Lung (tissue), 12 donors: ENCODE data around the gene MYDGF. TPM values are rescaled to one million over a fixed set of nuclear protein-coding genes. Genes with fewer than 3 reads are reported as not detected.

Source experiments
- ATAC-seq: fragments of 200-7000 bp; cut with Tn5 transposase; one replicate; pipeline ENCODE4 v1.9.1; 2020; ENCODE audit warnings: moderate number of reproducible peaks; ENCODE audit not compliant: insufficient read depth, low FRiP score
- DNase-seq, 3 donors: peaks; one replicate each; pipeline ENCODE4 v3.0.0-alpha.2; 2013 to 2017
- H3K27ac ChIP-seq, 2 donors: one replicate each; pipeline ENCODE4 v1.5.1; 2013; ENCODE audit warnings: mild to moderate bottlenecking in 2 of 2, moderate library complexity in 2 of 2, control low read depth in 1 of 2, inconsistent platforms in 1 of 2, low read depth in 1 of 2, low read length in 1 of 2
- H3K27me3 ChIP-seq, 3 donors: one replicate each; pipeline ENCODE4 v1.5.1; 2013; ENCODE audit warnings: low read length in 2 of 3; ENCODE audit not compliant: control insufficient read depth in 3 of 3, insufficient read depth in 3 of 3
- H3K36me3 ChIP-seq, 4 donors: one replicate each; pipeline ENCODE4 v1.5.1; 2013; ENCODE audit warnings: low read length in 4 of 4, mild to moderate bottlenecking in 1 of 4, moderate library complexity in 1 of 4; ENCODE audit not compliant: control insufficient read depth in 4 of 4, insufficient read depth in 4 of 4
- H3K4me1 ChIP-seq, 5 donors: one replicate each; pipeline ENCODE4 v1.5.1; 2013; ENCODE audit warnings: low read length in 5 of 5, mild to moderate bottlenecking in 2 of 5, moderate library complexity in 1 of 5; ENCODE audit not compliant: control insufficient read depth in 5 of 5, insufficient read depth in 5 of 5
- H3K4me3 ChIP-seq: one replicate; pipeline ENCODE4 v1.5.1; 2013; ENCODE audit warnings: mild to moderate bottlenecking, control low read depth, moderate library complexity
- H3K9ac ChIP-seq, 2 donors: one replicate each; pipeline ENCODE4 v1.5.1; 2013; ENCODE audit warnings: low read length in 2 of 2, control low read depth in 1 of 2; ENCODE audit not compliant: insufficient read depth in 1 of 2
- H3K9me3 ChIP-seq, 4 donors: one replicate each; pipeline ENCODE4 v1.5.1; 2013; ENCODE audit warnings: low read length in 3 of 4, mild to moderate bottlenecking in 1 of 4, moderate library complexity in 1 of 4; ENCODE audit not compliant: control insufficient read depth in 4 of 4, insufficient read depth in 3 of 4
- WGBS, 2 donors: extraction: QIAGEN DNeasy Blood & Tissue Kit; methylation state at CpG; one replicate each; pipeline ENCODE4 v1.1.7; 2013; 5-methylcytosine and 5-hydroxymethylcytosine counted together
- polyA plus RNA-seq, 2 donors: library from polyadenylated mRNA; stranded (reverse); fragments of 200-250 nt; gene quantifications; one replicate each; pipeline ENCODE4 v1.2.1, GENCODE V29; 2013
- total RNA-seq, 2 donors: library from RNA; depleted of rRNA in 1 of 2; stranded (reverse); fragments of >200 nt in 1 of 2; gene quantifications; one replicate each; pipeline ENCODE4 v1.2.1, GENCODE V29; 2014 to 2021
- TF ChIP-seq, protein P1 (sequence below): IDR thresholded peaks from 2 replicates; pipeline ENCODE4 v1.5.1; 2012; ENCODE audit warnings: mild to moderate bottlenecking; ENCODE audit errors: control extremely low read depth, extremely low read depth
- donor health status: control.
- donor health status: control.
- donor health status: Bipolar disorder and iron deficiency.
- donor health status: healthy.
- donor health status: DM: yes; HTN: yes; CAD: no.

Gene MYDGF
- total and polyA plus RNA-seq, 4 donors, result 70.4 to 280 (median 142) TPM

DNA sequence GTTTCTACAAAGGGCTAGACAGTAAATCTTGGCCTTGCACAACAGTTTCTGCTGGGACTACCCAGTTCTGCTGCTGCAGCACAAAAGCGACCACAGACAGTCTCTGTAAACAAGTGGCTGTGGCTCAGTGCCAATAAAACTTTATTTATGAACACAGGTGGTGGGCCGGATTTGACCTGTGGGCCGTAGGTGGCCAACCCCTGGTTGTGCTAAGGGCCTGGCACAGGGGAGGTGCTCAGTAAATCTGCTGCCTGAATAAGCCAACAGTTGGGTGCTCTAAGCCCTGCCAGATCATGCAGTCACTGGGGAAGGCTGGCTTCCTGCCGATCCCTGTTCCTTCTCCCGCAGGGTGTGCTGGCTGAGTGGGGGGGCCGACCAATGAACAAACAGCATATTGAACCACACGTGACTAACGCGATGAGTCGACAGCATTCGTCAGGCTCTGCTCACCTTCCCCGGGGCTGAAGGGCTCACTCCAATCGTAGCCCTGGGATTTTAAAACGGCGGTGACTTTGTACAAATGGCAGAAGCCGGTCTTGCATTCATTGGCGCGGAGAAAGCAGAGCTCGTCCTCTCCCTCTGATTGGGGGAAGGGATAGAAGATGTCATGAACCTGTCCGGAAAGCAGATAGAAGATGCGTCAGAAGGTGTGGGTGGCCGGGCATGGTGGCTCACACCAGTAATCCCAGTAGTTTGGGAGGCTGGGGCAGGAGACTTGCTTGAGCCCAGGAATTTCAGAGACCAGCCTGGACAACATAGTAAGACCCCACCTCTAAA, 24.3 kb upstream of the MYDGF start:
- no peak overlapping the region for H3K9ac ChIP-seq
- ATAC-seq, result no peak
- TF ChIP-seq, protein P1, sequence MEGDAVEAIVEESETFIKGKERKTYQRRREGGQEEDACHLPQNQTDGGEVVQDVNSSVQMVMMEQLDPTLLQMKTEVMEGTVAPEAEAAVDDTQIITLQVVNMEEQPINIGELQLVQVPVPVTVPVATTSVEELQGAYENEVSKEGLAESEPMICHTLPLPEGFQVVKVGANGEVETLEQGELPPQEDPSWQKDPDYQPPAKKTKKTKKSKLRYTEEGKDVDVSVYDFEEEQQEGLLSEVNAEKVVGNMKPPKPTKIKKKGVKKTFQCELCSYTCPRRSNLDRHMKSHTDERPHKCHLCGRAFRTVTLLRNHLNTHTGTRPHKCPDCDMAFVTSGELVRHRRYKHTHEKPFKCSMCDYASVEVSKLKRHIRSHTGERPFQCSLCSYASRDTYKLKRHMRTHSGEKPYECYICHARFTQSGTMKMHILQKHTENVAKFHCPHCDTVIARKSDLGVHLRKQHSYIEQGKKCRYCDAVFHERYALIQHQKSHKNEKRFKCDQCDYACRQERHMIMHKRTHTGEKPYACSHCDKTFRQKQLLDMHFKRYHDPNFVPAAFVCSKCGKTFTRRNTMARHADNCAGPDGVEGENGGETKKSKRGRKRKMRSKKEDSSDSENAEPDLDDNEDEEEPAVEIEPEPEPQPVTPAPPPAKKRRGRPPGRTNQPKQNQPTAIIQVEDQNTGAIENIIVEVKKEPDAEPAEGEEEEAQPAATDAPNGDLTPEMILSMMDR, result no peak

DNA sequence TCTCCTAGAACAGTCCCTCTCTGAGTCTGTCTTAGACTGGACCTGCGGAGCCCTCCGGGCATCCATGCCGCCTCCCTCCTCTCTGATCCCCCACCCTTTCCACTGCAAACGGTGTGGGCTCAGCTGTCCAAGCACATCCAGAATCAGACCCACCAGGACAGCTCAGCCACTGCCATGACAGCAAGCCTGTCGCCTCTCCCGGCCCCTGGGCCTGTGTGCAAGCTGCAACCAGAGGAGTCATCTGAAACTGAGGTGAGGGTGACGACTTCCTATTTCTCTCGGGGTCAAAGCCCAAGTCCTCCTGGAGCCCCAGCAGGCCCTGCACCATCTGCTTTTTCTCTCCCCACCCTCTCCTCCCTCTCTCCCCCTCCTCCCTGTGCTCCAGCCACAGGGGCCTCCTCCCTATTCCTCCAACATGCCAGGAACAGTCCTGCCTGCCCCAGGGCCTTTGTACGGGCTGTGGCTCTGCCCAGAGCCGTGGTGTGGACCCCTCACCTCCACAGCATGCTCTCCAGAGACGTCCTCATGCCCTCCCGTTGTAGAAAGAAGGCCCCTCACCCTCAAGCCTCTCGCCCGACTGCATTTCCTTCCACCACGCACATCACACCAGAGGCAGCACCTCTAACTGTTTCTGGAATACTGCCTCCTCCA, 23.5 kb upstream of the MYDGF start:
- no peak overlapping the region for H3K4me3 ChIP-seq
- TF ChIP-seq, protein P1, result no peak
- H3K4me1 ChIP-seq, result peaks cover 0 to 2% (median 0%) of the 10 kb centered on the region in 5 donors
- DNase-seq (no peak), ATAC-seq (no peak)
- WGBS, 2 donors, result 91 to 94% methylated on average over 15 of the region's 15 CpGs
- peaks cover 32 to 83% (median 39%) of the 10 kb centered on the region in 4 donors for H3K36me3 ChIP-seq
- H3K9ac ChIP-seq, result no peak overlapping the region
- H3K27ac ChIP-seq, result no peak overlapping the region
- H3K27me3 ChIP-seq, result no peaks in the 10 kb centered on the region
- no peaks in the 10 kb centered on the region for H3K9me3 ChIP-seq

More for the DNA sequence above, 24.3 kb upstream of the MYDGF start:
- no peak overlapping the region for H3K4me3 ChIP-seq
- H3K27me3 ChIP-seq, result no peaks in the 10 kb centered on the region
- peaks cover 29 to 78% (median 36%) of the 10 kb centered on the region in 4 donors for H3K36me3 ChIP-seq
- peaks cover 0 to 2% (median 0%) of the 10 kb centered on the region in 5 donors for H3K4me1 ChIP-seq
- peak overlapping the region in 1 of 2 donors; percentile 4 for H3K27ac ChIP-seq
- H3K9me3 ChIP-seq, result no peaks in the 10 kb centered on the region
- DNase-seq, result peak in 1 of 3 donors; percentile 7
- 93 to 96% methylated on average over 22 of the region's 22 CpGs for WGBS, 2 donors

DNA sequence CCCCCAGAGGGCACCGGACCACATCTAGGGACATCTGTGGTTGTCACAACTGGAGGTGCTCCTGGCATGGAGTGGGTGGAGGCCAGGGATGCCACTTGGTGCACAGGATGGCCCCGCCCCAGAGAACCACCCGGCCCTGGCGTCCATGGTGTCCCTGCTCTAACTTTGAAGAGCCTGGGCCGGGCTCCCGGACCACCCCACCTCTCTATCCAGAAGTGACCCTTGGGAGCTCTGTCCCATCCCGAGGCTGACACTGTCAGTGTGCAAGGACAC, 22.9 kb upstream of the MYDGF start:
- no peak for ATAC-seq
- TF ChIP-seq, protein P1, result no peak
- H3K9me3 ChIP-seq, result no peaks in the 10 kb centered on the region
- no peak overlapping the region for H3K27ac ChIP-seq
- WGBS, 2 donors, result 87 to 94% methylated on average over 7 of the region's 7 CpGs
- peaks cover 34 to 83% (median 40%) of the 10 kb centered on the region in 4 donors for H3K36me3 ChIP-seq
- no peaks in the 10 kb centered on the region for H3K27me3 ChIP-seq
- peaks cover 0 to 2% (median 0%) of the 10 kb centered on the region in 5 donors for H3K4me1 ChIP-seq
- no peak for DNase-seq
- H3K4me3 ChIP-seq, result no peak overlapping the region
- no peak overlapping the region for H3K9ac ChIP-seq
